Upper lobe of left lung (tissue), 4 donors: ENCODE measurements around the gene PLEKHG7.

Source experiments
- CTCF ChIP-seq, 6 experiments: fragments of 450-650 bp in 4 of 6; fragments of 200-600 bp in 2 of 6; sonication (generic) in 2 of 6; IDR thresholded peaks; one replicate each; pipeline ENCODE4 v1.5.1; 2016 to 2019; ENCODE audit warnings: antibody characterized with exemption in 6 of 6
- POLR2AphosphoS5 ChIP-seq, 2 donors: sonication (generic); formaldehyde crosslinking; IDR thresholded peaks; one replicate each; pipeline ENCODE4 v1.5.1; 2017; ENCODE audit warnings: antibody characterized with exemption in 2 of 2

GRCh38 chr12:92668739-92669138, 34.0 kb upstream of the PLEKHG7 start:
- TF ChIP-seq CTCF (IDR thresholded peaks at IDR 0.05): no peak
- no peak for TF ChIP-seq POLR2AphosphoS5 (IDR thresholded peaks at IDR 0.05)
